GM19463 (cell line): ENCODE measurements around the gene PMP22.
"Not testable (repeated sequence)": the region's sequence is repeated elsewhere in the genome, so short reads cannot be mapped to it uniquely, and the experiment has no call there.

Experiments used
- ATAC-seq: cut with Tn5 transposase; IDR thresholded peaks from one replicate; pipeline ENCODE4 v1.9.1; 2021; ENCODE audit warnings: mild to moderate bottlenecking, moderate library complexity; ENCODE audit not compliant: unreplicated experiment

Gene PMP22

DNA sequence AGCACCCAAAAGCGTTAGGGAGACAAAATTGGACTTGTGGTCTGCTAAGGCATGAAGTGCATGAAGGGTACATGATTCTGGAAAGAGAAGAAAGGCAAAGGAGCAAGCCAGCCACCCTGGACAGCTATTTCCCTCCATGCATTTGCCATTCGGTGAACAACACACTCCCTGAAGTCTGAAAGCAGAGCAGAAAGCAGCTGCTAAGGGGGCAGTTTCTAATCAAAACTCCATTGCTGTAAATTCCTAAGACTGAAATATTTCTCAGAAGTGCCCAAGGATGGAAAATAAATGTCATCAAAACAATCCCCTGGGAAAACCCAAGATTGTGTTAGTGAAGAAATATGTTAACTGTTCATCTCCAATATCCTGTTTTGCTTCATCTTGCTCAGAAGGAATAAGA lies 44.3 kb downstream of the PMP22 start:
- no peak for ATAC-seq

GRCh38 chr17:15216481-15216880 lies 48.6 kb downstream of the PMP22 start:
- ATAC-seq = no peak

DNA sequence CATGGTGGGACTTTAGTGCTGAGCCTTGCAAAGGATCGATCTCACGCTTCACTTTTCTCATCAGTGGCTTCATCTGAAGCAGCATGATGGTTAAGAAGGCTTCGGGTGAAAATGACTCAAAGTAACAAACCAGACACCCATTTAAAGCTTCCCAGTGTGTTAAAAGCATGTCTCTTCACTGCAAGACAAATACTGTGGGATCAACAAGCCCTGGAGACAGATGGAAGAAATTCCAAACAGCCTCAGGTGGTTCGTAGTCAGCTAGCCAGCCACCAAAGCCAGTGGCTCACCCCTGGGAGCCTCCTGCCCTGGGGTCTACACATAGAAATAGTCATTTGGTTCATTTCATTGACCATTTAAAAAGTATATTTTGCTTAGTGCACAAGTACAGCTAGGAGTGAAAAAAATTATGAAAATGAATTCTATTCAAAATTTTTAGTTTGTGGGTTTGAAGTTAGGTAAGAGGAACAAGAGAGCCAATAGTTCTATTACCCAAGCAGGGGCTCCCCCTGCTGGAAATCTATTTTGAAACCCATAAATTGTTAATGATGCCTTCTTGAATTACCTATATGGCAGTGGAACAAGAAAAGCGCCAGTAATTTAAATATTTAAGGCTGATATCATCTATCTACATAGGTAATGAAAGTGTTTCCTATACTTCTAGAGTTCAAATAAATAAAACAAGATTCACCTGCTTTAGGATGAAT lies 51.6 kb downstream of the PMP22 start:
- no peak for ATAC-seq

DNA sequence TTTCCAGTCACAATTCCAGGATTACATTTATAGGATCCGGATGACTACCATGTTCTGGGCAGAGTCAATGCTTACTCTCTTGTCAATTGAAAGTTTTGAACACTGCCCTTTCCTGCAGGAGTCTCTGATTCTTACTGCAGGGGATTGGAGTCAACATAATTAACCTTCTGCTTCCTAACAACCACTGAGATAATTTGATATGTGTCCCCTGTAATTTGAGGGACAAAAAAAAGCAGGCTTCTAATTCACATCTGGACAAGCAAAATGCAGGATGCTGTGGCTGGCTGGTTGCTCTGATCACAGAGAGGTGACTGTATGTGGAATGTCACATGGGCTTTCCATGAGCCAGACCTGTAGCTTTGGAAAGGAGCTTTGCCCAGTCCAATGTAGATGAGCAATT lies 54.9 kb downstream of the PMP22 start:
- ATAC-seq = no peak

DNA sequence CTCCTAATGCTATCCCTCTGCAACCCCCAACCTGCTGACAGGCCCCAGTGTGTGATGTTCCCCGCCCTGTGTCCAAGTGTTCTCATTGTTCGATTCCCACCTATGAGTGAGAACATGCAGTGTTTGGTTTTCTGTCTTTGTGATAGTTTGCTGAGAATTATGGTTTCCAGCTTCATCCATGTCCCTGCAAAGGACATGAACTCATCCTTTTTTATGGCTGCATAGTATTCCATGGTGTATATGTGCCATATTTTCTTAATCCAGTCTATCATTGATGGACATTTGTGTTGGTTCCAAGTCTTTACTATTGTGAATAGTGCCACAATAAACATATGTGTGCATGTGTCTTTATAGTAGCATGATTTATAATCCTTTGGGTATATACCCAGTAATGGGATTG lies 62.1 kb downstream of the PMP22 start:
- ATAC-seq = not testable (repeated sequence)

- not testable (repeated sequence) for ATAC-seq
These were observed 64.6 kb downstream of the PMP22 start for GRCh38 chr17:15200574-15200973.

GRCh38 chr17:15197229-15197628 lies 67.9 kb downstream of the PMP22 start:
- ATAC-seq = no peak

DNA sequence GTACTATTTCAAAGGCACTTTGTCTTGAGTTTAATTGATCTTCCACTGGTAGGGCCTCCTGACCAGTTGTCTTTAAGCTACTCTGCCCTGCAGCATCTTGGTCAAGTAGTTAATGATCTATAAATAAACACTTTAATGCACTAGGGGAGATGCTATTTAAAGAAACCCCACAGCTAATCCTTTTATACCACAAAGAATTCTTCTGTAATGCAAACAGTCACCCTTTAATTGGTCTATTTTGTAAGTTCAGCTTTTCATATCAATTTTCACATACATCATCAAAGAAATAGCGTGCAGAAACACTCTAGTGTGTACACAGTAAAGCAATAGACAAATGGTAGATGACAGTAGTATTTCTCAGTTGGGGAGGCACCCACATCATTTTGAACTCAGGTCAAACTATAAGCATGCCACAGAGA lies 70.3 kb downstream of the PMP22 start:
- ATAC-seq = no peak

GRCh38 chr17:15185625-15185991 lies 79.5 kb downstream of the PMP22 start:
- ATAC-seq = no peak

GRCh38 chr17:15184872-15185624 lies 80.1 kb downstream of the PMP22 start:
- no peak for ATAC-seq

GRCh38 chr17:15181816-15182215 lies 83.3 kb downstream of the PMP22 start:
- ATAC-seq = no peak

GRCh38 chr17:15181333-15181732 lies 83.8 kb downstream of the PMP22 start:
- no peak for ATAC-seq

GRCh38 chr17:15180121-15180561 lies 85.0 kb downstream of the PMP22 start:
- ATAC-seq = no peak
